Activated CD8-positive, alpha-beta T cell treated with anti-CD3 and anti-CD28 coated beads for 36 hours (primary cell): Measurements from ENCODE around the gene EVI2B. TPM values are rescaled to one million over a fixed set of nuclear protein-coding genes. Genes with fewer than 3 reads are reported as not detected.

Source experiments
- ATAC-seq: fragments of 200-7000 bp; cut with Tn5 transposase; one replicate; pipeline ENCODE4 v1.10.0; 2021; ENCODE audit warnings: mild to moderate bottlenecking, moderate library complexity
- CTCF ChIA-PET: fragments of 350-600 bp; sonication (Branson Sonifier 250); formaldehyde crosslinking; loops from one replicate; lab custom pipeline; 2021; ENCODE audit warnings: antibody characterized with exemption; lab: Charles Lee
- POLR2A ChIA-PET: fragments of 350-600 bp; sonication (Branson Sonifier 250); formaldehyde crosslinking; loops from one replicate; lab custom pipeline; 2021; ENCODE audit warnings: antibody characterized with exemption; lab: Charles Lee
- DNase-seq: peaks from one replicate; pipeline ENCODE4 v3.0.0-alpha.2; 2020
- H3K27ac Mint-ChIP-seq: one replicate; pipeline ENCODE4 v1.8.0; 2021; ENCODE audit warnings: mild to moderate bottlenecking, mixed read lengths
- H3K27me3 Mint-ChIP-seq: one replicate; pipeline ENCODE4 v1.8.0; 2021; ENCODE audit warnings: mixed read lengths
- H3K36me3 Mint-ChIP-seq: one replicate; pipeline ENCODE4 v1.8.0; 2021; ENCODE audit warnings: low read depth, mixed read lengths
- H3K4me1 Mint-ChIP-seq: one replicate; pipeline ENCODE4 v1.8.0; 2021; ENCODE audit warnings: low read depth, mixed read lengths
- H3K4me3 Mint-ChIP-seq: one replicate; pipeline ENCODE4 v1.8.0; 2021; ENCODE audit warnings: mild to moderate bottlenecking, moderate library complexity, mixed read lengths
- H3K9me3 Mint-ChIP-seq: one replicate; pipeline ENCODE4 v1.8.0; 2021; ENCODE audit warnings: mixed read lengths
- intact Hi-C: fragments of 100-400 bp; cut with micrococcal nuclease; formaldehyde crosslinking; loops from one replicate; pipeline ENCODE4 v1.10.0; 2022
- total RNA-seq, 2 experiments: library from RNA; stranded (reverse); gene quantifications; one replicate each; pipeline ENCODE4 v1.2.3, GENCODE V29; 2021
- TF ChIP-seq, protein P1 (sequence below): fragments of 200-600 bp; IDR thresholded peaks from one replicate; pipeline ENCODE4 v1.8.0; 2022; ENCODE audit warnings: antibody characterized with exemption, mild to moderate bottlenecking

EVI2B gene
- total RNA-seq, 2 experiments from 2014 or later: 15.0 to 16.4 TPM

GRCh38 chr17:31261601-31262000, 52.3 kb downstream of the EVI2B start:
- intact Hi-C loops: no loop called here
- H3K4me1 Mint-ChIP-seq: no peaks in the 10 kb centered on the region
- no peaks in the 10 kb centered on the region for H3K27me3 Mint-ChIP-seq
- DNase-seq (no peak), ATAC-seq (no peak)
- peaks cover 9% of the 10 kb centered on the region for H3K36me3 Mint-ChIP-seq
- no peak overlapping the region for H3K4me3 Mint-ChIP-seq
- CTCF ChIA-PET: no interaction called here
- no peaks in the 10 kb centered on the region for H3K9me3 Mint-ChIP-seq
- TF ChIP-seq, protein P1, sequence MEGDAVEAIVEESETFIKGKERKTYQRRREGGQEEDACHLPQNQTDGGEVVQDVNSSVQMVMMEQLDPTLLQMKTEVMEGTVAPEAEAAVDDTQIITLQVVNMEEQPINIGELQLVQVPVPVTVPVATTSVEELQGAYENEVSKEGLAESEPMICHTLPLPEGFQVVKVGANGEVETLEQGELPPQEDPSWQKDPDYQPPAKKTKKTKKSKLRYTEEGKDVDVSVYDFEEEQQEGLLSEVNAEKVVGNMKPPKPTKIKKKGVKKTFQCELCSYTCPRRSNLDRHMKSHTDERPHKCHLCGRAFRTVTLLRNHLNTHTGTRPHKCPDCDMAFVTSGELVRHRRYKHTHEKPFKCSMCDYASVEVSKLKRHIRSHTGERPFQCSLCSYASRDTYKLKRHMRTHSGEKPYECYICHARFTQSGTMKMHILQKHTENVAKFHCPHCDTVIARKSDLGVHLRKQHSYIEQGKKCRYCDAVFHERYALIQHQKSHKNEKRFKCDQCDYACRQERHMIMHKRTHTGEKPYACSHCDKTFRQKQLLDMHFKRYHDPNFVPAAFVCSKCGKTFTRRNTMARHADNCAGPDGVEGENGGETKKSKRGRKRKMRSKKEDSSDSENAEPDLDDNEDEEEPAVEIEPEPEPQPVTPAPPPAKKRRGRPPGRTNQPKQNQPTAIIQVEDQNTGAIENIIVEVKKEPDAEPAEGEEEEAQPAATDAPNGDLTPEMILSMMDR: no peak
- POLR2A ChIA-PET: no interaction called here
- no peak overlapping the region for H3K27ac Mint-ChIP-seq

DNA sequence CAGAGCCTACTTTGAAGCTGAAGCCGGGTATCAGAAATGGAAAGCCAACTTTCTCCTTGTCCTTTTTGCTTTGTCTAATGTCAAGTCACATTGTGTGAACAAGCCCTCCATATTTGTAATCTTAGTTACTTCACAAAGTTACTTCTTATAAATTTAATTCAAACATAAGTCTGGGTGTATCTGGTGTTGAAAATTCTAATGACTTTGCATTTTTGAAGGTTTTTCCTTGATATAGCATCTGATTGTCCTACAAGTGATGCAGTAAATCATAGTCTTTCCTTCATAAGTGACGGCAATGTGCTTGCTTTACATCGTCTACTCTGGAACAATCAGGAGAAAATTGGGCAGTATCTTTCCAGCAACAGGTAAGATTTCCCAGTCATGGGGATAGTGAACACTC, 53.7 kb downstream of the EVI2B start:
- intact Hi-C loops: no loop called here
- ChIA-PET POLR2A (no interaction called here), CTCF (no interaction called here)

DNA sequence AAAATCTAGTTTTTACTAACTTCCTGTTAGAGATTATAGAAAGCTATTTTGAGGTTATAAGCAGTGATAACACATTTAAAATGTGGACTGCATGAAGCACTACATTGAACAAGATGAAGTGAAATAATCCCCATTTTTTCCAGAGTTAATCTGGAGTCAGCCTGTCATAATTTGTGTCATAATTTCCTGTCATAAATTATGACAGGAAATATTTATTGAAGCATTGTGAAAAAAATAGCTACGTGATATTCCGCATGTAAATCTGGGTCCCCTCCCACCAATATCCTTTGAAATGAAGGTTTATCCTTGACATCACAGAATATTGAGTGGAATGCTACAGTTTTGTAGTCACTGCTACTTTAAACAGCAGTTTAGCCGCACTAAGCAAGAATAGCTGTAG, 56.9 kb downstream of the EVI2B start:
- H3K9me3 Mint-ChIP-seq: no peaks in the 10 kb centered on the region
- TF ChIP-seq, protein P1: no peak
- ATAC-seq: no peak
- H3K36me3 Mint-ChIP-seq: peaks cover 3% of the 10 kb centered on the region
- ChIA-PET CTCF (interaction anchor here (0.7 to 1.7 kb wide), 3 partner anchors 9 to 42 kb away, joined by 3 to 8 read pairs (median 3); no protein-coding TSS in a partner anchor), POLR2A (interaction anchor here (0.7 kb wide), 1 partner anchor 768 kb away, joined by 3 read pairs; no protein-coding TSS in a partner anchor)
- no peaks in the 10 kb centered on the region for H3K4me1 Mint-ChIP-seq
- H3K27me3 Mint-ChIP-seq: no peaks in the 10 kb centered on the region
- intact Hi-C loops: no loop called here
- no peak for DNase-seq
- H3K4me3 Mint-ChIP-seq: no peak overlapping the region
- H3K27ac Mint-ChIP-seq: no peak overlapping the region

More for the DNA sequence above, 53.7 kb downstream of the EVI2B start:
- Mint-ChIP-seq H3K36me3 (peaks cover 3% of the 10 kb centered on the region), H3K27ac (no peak overlapping the region), H3K27me3 (no peaks in the 10 kb centered on the region), H3K9me3 (no peaks in the 10 kb centered on the region), H3K4me3 (no peak overlapping the region), H3K4me1 (no peaks in the 10 kb centered on the region)
- TF ChIP-seq, protein P1: no peak
- ATAC-seq (no peak), DNase-seq (no peak)

DNA sequence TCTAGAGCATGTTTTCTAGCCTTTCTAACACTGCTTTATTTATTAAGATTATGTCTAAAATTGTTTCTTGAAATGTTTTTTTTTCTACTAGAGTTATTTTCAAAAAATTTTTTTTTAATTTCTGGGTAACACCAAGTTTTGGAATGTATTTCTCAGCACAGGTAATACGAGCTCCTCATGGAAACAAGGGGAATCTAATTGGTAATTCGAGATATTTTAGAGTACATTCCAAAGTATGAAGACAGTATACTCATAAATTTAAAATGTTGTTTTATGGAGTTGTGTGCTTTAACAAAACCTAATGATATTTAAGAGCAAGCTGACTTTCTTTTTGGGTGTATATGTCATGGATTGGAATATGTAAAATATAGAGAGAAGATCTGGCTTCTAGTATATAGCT, 59.2 kb downstream of the EVI2B start:
- Mint-ChIP-seq H3K4me3 (no peak overlapping the region), H3K9me3 (no peaks in the 10 kb centered on the region), H3K27ac (no peak overlapping the region), H3K4me1 (peaks cover 4% of the 10 kb centered on the region), H3K36me3 (no peaks in the 10 kb centered on the region), H3K27me3 (no peaks in the 10 kb centered on the region)
- TF ChIP-seq, protein P1: no peak
- ATAC-seq (no peak), DNase-seq (no peak)
- ChIA-PET CTCF (interaction anchor here (1.1 to 2.7 kb wide), 3 partner anchors 12 to 118 kb away, joined by 4 to 10 read pairs (median 10); no protein-coding TSS in a partner anchor), POLR2A (interaction anchor here (1.1 kb wide), 2 partner anchors 123 to 146 kb away, joined by 3 read pairs; no protein-coding TSS in a partner anchor)
- intact Hi-C loops: no loop called here

Other genes starting within 250 kb of the EVI2B start
- 10 to 100 TPM; 19.4 to 20.1 TPM for gene NF1, start 219.1 kb downstream of the EVI2B start, total RNA-seq
- under 1 TPM; 0.11 to 0.18 TPM for gene OMG, start 16.8 kb downstream of the EVI2B start, total RNA-seq
- 10 to 100 TPM; 31.7 to 37.0 TPM for gene EVI2A, start 7.6 kb upstream of the EVI2B start, total RNA-seq
- 10 to 100 TPM; 38.2 to 39.1 TPM for gene RAB11FIP4, start 77.6 kb upstream of the EVI2B start, total RNA-seq